CMK (cell line): ENCODE data around the gene PSMD13.

Experiments used
- DNase-seq: peaks from one replicate; pipeline ENCODE4 v3.0.0-alpha.2; 2010; ENCODE audit warnings: low read depth

PSMD13 gene

GRCh38 chr11:204587-205109 lies 32.1 kb upstream of the PSMD13 start:
- no peak for DNase-seq

GRCh38 chr11:205221-206001 lies 31.4 kb upstream of the PSMD13 start:
- no peak for DNase-seq

DNA sequence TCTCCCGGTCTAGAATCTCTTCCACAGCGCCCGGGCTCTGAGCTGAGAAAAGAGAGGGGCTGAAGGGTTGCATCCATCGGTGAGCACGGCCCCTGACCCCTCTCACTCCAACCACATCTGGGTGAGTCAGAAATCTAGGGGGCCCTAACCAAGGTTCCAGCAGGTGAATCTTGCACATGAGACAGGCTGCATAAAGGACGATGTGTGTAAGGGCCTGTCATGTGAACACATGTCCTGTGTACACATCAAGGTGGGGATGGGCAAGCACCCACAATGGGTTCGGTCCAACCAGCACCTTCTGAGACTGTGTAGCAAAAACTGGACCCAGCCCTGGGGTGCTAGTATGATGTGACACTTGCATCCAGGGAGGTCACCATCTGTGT lies 30.8 kb upstream of the PSMD13 start:
- DNase-seq = no peak

DNA sequence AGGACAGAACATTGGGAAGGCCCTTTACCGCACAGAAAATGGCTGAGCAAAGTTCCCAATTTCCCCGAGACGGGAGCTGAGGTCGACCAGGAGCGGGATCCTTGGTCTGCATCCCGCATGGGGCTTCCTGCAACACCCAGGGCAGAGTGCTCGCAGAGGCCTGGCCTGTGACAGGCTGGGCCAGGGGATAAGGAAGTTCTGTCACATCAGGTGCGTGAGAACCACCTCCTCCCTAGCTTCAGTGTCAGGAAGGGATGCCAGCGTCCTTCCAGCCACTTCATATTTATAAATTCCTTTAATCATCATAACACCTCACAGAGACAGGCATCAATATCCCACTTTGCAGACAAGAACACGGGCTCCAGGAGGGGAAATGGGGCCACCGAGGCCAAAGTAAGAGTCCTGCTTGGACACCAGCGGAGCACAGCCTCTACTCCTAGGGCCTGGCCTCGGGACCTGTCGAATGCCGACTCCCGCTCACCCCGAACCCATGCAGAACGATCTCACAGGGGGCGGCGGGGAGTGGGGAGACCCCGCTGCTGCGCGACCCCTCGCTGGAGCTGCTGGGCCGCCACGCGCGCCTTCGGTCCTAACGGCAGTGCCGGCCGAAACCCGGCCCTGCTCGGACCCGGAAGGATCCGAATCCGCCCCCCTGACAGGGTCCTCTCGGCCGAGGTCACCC lies 30.1 kb upstream of the PSMD13 start:
- no peak for DNase-seq

DNA sequence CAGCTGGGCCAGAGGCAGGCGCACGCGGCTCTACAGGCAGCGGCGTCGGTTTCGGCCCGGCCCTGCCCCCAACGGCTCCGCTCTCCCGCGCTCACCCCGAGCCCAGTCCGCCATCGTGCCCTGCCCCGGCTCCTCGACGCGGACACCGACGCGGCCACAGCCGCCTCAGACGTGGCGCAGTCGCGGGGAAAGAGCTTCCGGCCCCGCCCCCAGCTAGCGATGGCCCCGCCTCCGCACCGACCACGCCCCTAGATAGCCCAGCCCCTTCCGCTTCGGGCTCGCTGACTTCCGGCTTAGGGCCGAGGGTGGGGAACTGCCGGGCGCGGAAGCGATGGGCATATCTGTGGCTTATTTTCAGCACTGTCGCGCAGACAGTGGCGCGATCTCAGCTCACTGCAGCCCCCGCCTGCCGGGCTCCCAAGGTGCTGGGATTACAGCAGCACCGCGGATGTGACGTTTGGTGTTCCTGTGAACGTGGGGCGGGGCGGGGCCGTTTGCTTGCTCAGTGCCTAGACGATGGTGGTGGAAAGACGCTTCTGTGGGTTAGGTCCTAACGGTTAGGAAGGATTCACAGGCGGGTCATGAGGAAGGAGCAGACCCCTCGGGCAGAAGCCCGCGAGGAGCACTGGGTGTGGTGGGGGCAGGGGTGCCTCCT lies 29.4 kb upstream of the PSMD13 start, which contains the start of the genes BET1L and RIC8A:
TSS of gene BET1L (minus strand) at position 192 of the 655 bp plus-strand sequence. CDS start at position 114, 78 bp downstream.
TSS of gene RIC8A (plus strand) at position 501 of the 655 bp plus-strand sequence. CDS start 1,147 bp downstream, outside the sequence.
- peak; percentile 93 for DNase-seq

GRCh38 chr11:207863-208180 lies 29.0 kb upstream of the PSMD13 start:
- DNase-seq = no peak

DNA sequence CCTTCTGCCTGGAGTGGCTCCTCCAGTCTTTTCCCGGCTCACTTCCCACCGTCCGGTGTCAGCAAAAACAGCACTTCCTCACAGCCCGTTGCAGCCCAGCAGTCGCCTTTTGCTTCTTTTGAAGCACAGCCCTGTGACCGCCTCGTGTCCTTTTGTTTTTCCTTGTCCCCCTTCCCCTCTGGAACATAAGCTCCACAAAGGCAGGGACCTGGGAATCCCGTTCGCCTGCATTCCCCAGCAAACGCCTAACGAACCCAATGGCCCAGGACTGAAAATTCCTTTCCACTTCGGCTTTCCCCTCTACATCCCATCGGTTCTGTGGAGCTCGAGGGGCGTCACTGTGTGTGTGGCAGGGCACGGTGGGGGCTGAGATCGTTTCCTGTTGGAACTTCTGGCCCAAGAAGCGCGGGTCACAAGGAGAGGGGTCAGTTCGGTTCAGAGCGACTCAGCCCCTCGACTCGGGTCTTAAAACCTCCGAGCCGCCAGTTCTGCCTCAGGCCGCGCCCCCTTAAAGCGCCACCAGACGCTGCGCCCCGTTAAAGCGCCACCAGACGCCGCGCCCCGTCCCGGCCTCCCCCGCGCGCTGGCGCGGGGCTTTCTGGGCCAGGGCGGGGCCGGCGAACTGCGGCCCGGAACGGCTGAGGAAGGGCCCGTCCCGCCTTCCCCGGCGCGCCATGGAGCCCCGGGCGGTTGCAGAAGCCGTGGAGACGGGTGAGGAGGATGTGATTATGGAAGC lies 28.4 kb upstream of the PSMD13 start:
- DNase-seq = peak; percentile 43

DNA sequence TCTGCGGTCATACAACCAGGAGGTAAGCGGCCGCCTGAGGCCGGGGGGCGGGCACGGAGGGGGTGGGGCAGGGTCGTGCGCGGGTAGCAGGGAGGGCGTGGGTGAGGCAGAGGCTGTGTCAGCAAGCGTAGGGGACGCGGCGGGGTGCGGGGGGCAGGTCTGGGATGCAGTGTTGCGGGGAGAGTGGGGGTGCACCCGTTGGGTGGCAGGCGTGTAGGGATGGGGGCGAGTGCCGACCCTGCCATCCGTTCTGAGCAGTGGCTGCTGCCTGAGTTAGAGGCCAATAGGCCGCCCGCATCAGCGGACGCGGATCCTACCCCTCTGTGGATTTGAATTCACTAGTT lies 27.9 kb upstream of the PSMD13 start:
- DNase-seq = no peak

DNA sequence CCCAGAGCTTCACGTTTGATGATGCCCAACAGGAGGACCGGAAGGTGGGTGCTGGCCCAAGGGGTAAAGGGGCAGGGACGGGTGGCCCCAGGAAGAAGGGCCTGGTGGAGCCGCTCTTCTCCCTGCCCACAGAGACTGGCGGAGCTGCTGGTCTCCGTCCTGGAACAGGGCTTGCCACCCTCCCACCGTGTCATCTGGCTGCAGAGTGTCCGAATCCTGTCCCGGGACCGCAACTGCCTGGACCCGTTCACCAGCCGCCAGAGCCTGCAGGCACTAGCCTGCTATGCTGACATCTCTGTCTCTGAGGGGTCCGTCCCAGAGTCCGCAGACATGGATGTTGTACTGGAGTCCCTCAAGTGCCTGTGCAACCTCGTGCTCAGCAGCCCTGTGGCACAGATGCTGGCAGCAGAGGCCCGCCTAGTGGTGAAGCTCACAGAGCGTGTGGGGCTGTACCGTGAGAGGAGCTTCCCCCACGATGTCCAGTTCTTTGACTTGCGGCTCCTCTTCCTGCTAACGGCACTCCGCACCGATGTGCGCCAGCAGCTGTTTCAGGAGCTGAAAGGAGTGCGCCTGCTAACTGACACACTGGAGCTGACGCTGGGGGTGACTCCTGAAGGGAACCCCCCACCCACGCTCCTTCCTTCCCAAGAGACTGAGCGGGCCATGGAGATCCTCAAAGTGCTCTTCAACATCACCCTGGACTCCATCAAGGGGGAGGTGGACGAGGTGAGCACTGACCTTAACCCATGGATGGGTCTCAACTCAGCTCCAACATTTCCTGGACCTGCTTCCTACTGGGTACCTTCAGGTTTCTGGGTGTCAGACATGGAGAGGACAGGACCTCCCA lies 27.3 kb upstream of the PSMD13 start:
- no peak for DNase-seq

DNA sequence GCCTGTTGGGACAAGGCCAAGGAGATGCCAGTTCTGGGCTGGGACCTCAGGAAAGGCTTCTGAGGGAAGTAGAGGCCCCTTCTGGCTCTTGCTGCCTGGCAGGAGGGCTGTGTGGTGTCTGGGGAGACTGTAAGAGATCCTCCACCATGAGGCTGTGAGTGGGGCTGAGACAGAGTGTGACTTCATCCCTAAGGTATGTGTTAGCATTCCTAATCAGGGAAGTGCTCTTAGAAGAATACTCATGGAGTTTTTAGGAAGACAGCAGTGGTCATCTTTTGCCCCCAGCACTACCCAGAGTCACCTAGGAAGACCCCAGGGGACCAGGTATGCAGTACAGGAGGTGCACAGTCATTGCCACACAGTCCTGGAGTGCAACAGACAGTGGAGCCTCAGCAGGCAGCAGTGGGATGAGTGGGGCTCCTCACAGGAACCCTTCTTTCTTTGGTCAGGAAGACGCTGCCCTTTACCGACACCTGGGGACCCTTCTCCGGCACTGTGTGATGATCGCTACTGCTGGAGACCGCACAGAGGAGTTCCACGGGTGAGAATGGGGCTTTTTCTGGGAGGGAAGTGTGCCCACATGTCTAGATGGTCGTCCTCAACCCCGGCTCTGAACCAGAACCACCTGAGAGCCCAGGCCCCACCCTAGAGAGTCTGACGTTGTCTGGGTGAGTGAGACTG lies 26.5 kb upstream of the PSMD13 start:
- no peak for DNase-seq

DNA sequence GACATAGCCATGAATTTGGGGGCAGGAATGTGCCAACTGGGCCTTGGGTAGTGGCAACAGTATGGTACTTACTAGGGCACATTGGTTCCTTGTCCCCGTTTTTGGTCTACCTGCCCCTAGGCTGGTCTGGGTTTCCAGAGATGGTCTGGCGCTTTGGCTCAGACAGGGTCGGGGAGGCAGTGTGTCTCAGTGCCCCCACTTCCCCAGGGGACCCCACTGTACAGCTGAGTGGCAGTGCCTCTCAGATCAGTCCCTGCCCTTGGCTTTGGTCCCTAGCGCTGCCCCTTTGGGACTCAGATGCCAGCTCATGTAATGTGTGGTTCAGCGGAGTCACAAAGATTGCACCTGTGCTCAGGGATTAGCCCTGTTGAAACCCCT lies 26.0 kb upstream of the PSMD13 start:
- no peak for DNase-seq

- DNase-seq = no peak
These were observed 25.5 kb upstream of the PSMD13 start for GRCh38 chr11:211295-211694.

DNA sequence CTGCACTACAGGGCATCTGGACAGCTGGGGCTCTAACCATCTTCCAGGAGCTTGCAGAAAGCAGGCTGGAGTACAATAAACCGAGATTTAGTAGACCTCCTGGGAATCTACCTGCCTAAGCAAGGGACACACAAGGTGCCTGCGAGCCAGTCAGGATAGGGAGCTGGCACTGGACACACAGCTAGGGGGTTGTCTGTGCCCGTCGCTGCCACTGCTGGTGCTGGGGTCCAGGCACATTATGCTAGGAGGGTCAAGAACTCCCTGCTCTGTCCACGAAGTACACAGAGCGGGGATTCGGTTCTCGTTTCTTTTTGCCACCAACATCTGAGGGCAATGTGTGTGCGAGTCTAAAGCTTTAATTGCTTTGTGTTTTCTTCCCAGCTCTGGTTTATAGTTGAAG lies 25.0 kb upstream of the PSMD13 start:
- DNase-seq = no peak

DNA sequence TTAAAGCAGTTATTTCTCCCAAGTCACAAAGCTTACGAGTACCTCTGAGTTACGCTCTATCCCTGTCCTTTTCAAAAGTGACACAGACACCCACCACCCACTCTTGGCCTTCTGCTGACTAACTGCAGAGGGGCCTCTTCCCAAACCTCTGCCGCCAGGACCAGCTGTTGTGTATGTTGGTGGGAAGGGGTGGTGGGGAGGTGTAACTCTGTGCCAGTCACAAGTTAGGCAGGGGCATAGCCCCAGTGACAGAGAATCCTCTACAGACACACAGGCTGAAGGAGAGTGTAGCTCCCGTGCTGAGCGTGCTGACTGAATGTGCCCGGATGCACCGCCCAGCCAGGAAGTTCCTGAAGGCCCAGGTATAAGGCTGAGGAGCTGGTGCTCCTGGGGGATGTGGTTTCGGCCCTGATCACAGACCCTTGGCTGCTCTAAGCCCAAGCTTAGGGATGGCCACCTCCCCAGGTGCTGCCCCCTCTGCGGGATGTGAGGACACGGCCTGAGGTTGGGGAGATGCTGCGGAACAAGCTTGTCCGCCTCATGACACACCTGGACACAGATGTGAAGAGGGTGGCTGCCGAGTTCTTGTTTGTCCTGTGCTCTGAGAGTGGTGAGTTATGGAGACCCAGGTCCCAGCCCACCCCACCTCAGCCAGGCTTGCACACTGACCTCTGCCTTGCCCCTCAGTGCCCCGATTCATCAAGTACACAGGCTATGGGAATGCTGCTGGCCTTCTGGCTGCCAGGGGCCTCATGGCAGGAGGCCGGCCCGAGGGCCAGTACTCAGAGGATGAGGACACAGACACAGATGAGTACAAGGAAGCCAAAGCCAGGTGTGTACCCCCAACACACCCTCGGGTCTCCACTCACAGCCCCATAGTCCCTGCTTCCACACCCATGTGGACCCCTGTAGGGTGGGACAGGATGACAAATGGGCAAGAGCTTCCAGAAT lies 24.4 kb upstream of the PSMD13 start:
- DNase-seq = no peak

GRCh38 chr11:213111-213510 lies 23.7 kb upstream of the PSMD13 start:
- DNase-seq = no peak

- no peak for DNase-seq
These were observed 22.7 kb upstream of the PSMD13 start for GRCh38 chr11:214083-214482.

DNA sequence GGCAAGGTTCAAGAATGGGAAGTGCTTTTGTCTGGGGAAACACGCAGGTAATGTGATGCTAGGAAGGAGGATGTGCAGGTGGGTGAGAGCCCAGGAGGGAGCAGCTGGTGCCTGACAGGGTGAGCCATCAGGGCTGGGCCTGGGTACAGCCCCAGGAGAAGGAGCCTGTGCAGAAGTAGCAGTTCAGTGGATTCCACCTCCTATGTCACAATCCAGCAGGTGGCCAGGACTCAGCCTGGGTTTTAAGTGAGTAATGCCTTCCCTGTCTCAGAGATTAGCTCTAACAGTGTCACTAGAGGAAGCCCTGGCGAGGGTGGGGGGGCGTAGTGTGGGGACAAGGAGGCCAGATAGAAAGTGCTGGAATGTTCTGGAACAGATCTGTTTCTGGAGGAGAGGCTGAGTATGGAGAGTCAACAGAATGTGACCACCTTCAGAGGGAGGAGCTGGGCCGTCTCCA lies 21.2 kb upstream of the PSMD13 start:
- no peak for DNase-seq

GRCh38 chr11:216081-216974 lies 20.4 kb upstream of the PSMD13 start:
- DNase-seq = no peak

- DNase-seq = no peak
These were observed 19.1 kb upstream of the PSMD13 start for GRCh38 chr11:217704-218103.
